Measurements from ENCODE around the gene VPS37C.

VPS37C gene

DNA sequence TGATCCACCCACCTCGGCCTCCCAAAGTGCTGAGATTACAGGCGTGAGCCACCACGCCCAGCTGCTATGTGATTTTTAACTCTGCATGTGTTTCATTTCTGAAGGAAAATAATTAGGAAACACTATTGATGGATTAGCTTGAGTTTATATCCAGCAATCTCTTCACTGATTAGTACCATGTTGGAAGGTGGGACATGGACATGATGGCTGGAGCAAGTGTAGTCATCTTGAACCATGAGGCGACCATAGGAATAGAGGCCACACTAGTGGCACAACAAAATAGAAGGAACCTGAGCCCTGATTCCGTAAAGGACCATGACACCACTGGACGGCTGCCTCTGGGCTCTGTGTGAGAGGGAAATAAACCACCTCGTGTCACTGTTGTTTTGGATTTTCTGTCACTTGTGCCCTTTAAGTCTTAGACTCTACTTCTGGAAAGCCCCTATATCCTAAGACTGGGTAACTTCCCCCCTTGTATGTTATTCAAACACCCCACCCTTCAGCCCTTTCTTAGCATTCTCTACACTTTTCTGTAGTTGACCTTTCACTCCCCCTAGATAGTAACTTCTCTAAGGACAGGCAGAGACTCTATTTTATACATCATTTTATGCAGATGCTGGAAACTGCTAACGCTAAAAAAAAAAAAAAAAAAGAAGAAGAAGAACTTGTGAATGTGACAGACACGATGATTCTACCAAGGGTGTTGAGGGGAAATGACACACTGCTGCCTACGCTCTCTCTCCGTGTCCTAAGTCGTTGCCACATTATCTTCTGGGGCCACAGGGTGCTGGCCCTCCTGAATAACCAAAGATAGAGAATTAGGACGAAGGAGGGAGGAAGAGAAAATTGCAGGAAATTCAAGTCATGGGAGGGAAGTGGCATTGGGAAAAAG lies 2.7 kb upstream of the VPS37C start:
- TF ChIP-seq, protein P1, sequence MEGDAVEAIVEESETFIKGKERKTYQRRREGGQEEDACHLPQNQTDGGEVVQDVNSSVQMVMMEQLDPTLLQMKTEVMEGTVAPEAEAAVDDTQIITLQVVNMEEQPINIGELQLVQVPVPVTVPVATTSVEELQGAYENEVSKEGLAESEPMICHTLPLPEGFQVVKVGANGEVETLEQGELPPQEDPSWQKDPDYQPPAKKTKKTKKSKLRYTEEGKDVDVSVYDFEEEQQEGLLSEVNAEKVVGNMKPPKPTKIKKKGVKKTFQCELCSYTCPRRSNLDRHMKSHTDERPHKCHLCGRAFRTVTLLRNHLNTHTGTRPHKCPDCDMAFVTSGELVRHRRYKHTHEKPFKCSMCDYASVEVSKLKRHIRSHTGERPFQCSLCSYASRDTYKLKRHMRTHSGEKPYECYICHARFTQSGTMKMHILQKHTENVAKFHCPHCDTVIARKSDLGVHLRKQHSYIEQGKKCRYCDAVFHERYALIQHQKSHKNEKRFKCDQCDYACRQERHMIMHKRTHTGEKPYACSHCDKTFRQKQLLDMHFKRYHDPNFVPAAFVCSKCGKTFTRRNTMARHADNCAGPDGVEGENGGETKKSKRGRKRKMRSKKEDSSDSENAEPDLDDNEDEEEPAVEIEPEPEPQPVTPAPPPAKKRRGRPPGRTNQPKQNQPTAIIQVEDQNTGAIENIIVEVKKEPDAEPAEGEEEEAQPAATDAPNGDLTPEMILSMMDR (conservative IDR thresholded peaks at IDR 0.05) = no peak
- H3K27ac ChIP-seq = no peak overlapping the region; the same call in 1 of the 2 replicates

DNA sequence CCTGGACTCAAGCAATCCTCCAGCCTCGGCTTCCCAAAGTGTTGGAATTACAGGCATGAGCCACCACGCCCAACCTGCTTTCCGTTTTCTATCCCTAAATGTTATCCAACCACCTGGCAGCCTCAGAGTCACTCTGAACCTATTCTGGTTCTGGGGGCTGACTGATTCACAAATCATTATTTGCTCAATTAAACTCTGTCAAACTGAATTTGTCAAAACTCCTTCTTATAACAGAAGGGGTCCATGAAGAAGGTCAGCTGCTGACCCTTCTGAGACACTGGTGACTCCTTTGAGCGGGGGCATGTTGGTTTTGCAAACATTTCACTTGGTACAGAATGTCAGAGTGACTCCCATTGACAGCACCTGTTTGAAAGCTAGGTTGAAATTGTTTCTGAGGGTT lies 1.8 kb upstream of the VPS37C start:
- H3K27ac ChIP-seq = no peak overlapping the region
- TF ChIP-seq, protein P1 (conservative IDR thresholded peaks at IDR 0.05) = no peak

DNA sequence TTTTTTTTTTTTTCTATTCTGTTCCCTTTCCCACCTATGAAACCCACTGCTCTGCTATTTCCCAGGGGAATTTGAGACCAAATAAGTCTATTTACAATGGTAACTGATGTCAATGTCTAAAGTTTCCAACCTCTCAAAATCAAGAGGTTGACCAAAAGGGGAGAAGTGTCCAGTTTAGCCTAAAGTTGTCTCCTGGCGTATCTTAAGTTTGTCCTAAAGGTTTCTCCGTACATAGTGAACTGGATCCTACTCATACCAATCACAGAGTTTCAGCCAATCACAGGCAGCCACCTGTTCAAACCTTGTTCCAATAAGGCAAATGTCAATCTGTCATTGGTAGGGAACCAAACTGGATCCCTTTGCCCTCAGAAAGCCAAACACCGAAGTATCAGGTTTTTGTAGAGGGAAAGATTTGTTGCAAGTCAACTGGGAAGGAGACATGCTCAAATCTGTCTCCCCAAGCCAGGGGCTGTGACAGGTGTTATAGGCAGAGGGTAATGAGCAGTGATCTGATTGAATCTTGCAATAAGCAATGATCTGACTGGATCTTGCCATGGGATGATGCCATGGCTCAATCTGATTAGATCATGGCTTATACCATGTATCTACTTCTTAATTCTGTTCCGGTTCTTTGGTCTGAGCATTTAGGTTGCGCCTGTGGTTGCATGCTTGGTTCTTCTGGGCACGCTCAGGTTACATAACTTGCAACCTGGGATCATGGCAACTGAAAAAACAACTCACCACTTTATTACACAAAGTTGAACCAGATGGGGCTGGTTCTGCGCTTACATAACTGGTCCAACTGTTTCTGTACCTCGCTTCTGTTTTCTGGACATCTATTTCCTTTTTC lies 1.1 kb upstream of the VPS37C start:
- TF ChIP-seq, protein P1 (conservative IDR thresholded peaks at IDR 0.05) = no peak
- H3K27ac ChIP-seq = peak overlapping the region; percentile 99

DNA sequence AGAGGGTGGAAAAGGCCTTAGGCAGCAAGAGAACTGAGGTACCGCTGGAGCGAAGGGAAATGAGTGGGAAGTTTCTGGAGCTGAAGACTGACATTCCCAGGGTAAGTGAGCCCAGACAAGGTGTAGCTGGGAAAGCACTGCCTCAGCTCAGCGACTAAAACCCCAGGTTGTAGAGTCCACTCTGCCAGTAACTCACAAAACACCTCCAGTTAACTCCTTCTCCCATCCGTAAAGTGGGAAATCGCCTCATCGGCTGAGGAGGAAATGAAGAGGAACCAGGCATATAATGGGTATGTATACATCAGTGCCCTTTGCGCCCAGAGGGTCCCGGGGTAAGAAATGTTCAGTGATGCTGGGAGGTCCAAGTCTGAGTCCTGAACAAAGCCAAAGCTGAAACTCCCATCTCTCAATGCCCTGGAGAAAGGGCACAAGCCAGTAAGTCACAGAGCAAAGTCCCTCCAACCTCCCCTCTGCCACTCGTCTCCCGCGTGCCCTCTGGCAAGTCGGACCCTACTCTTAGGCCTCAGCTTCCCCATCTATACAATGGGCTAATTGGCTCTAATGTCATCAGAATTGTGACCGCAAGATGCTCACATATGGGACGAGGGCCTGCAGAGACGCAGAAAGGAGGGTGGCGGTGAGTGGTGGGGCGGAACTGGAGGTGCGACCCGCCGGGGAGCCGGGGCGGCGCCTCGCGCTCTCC lies 588 bp downstream of the VPS37C start:
- TF ChIP-seq, protein P1 (conservative IDR thresholded peaks at IDR 0.05) = no peak
- peak overlapping the region; percentile 99 for H3K27ac ChIP-seq

DNA sequence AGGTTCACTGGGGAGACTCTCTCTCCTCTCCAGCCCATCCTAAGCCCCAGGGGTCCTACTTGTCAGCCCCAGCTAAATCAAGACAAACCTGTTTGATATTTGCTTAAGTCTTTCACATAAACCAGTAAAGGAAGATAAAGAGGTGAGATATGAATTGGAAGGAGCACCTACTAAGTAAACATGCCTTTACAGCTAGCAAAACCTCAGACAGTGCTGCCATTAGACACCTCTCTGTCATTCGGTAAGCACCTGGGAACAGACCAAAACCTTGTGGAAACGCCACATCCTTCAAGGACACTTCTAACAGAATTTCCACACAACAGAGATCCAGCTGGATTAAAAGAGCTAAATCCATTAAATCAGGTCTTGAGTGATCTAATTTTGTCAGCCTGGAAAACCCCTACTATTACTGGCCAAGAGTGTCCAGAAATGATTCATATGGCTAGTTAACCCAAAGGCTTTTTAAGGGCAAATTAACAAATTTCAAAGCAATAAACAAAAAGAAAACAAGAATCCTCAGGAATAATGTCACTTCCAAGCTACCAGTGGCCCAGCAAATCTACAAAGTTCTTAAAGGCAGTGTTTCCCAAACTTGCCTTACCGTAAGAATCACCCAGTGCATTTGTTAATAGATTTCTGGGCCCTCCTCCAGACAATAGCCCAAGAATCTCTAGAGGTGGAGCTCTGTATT lies 2.4 kb downstream of the VPS37C start:
- TF ChIP-seq, protein P1 (conservative IDR thresholded peaks at IDR 0.05) = no peak
- H3K27ac ChIP-seq = peak overlapping the region; percentile 99

DNA sequence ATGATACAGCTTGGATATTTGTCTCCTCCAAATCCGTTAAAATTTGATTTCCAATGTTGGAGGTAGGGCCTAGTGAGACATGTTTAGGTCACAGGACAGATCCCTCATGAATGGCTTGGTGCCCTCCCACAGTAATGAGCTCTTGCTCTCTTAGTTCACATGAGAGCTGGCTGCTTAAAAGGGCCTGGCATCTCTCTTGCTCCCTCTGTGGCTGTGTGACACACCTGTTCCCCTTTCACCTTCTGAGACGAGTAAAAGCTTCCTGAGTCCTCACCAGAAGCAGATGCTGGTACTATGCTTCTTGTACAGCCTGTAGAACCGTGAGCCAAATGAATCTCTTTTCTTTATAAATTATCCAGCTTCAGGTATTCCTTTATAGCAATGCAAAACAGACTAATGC lies 3.5 kb downstream of the VPS37C start:
- TF ChIP-seq, protein P1 (conservative IDR thresholded peaks at IDR 0.05) = 0 out of 2 replicates have a peak, but pooled peaks have one; percentile 10
- peak overlapping the region; percentile 99 for H3K27ac ChIP-seq

All from VCaP (cell line).